WI38 (cell line): Measurements from ENCODE around the gene DCHS1.

Experiments used
- H3K4me3 ChIP-seq: 2 replicates; pipeline ENCODE4 v1.5.1; 2011; ENCODE audit warnings: low read depth, mild to moderate bottlenecking, control low read depth, low read length
- CTCF ChIP-seq: IDR thresholded peaks from 2 replicates; pipeline ENCODE4 v1.5.1; 2012; ENCODE audit warnings: low read depth, mild to moderate bottlenecking, control low read depth, low read length

Gene DCHS1

GRCh38 chr11:6667733-6668374, 12.2 kb upstream of the DCHS1 start:
- TF ChIP-seq CTCF = peak; percentile 27; the same call in 1 of the 2 replicates
- no peak overlapping the region for H3K4me3 ChIP-seq

GRCh38 chr11:6666302-6667183, 10.9 kb upstream of the DCHS1 start:
- TF ChIP-seq CTCF = no peak
- H3K4me3 ChIP-seq = no peak overlapping the region

GRCh38 chr11:6664551-6664950, 8.9 kb upstream of the DCHS1 start:
- no peak for TF ChIP-seq CTCF
- no peak overlapping the region for H3K4me3 ChIP-seq

GRCh38 chr11:6663794-6664469, 8.3 kb upstream of the DCHS1 start:
- no peak for TF ChIP-seq CTCF
- no peak overlapping the region for H3K4me3 ChIP-seq

- no peak for TF ChIP-seq CTCF
- H3K4me3 ChIP-seq = no peak overlapping the region
These were observed 5.1 kb upstream of the DCHS1 start for GRCh38 chr11:6660712-6661111.

- TF ChIP-seq CTCF = no peak
- no peak overlapping the region for H3K4me3 ChIP-seq
These were observed 3.0 kb upstream of the DCHS1 start for GRCh38 chr11:6658647-6659046.
